WTC11 (cell line): ENCODE measurements around the gene SH3D19. TPM values are rescaled to one million over a fixed set of nuclear protein-coding genes. Genes with fewer than 3 reads are reported as not detected.
"Not testable (repeated sequence)": the region's sequence is repeated elsewhere in the genome, so short reads cannot be mapped to it uniquely, and the experiment has no call there.

ENCODE experiments used
- ATAC-seq: fragments of 200-7000 bp; cut with Tn5 transposase; 2 replicates; pipeline ENCODE4 v1.10.0; 2021; ENCODE audit warnings: mild to moderate bottlenecking, moderate library complexity
- CTCF ChIA-PET: fragments of 300-600 bp; sonication (Branson Sonifier 250); formaldehyde crosslinking; loops from one replicate; lab custom pipeline; 2021; ENCODE audit warnings: antibody characterized with exemption; lab: Charles Lee
- POLR2A ChIA-PET: fragments of 350-600 bp; sonication (Branson Sonifier 250); formaldehyde crosslinking; loops from one replicate; lab custom pipeline; 2021; ENCODE audit warnings: antibody characterized with exemption; lab: Charles Lee
- DNase-seq: peaks from one replicate; pipeline ENCODE4 v3.0.0; 2021; ENCODE audit warnings: low spot score
- H3K27ac Mint-ChIP-seq: 2 replicates; pipeline ENCODE4 v1.8.0; 2021; ENCODE audit warnings: mixed read lengths
- H3K27me3 Mint-ChIP-seq: 2 replicates; pipeline ENCODE4 v1.8.0; 2021; ENCODE audit warnings: low read depth, mild to moderate bottlenecking, moderate library complexity, mixed read lengths
- H3K36me3 Mint-ChIP-seq: 2 replicates; pipeline ENCODE4 v1.8.0; 2021; ENCODE audit warnings: mixed read lengths
- H3K4me1 Mint-ChIP-seq: 2 replicates; pipeline ENCODE4 v1.8.0; 2022; ENCODE audit warnings: mixed read lengths
- H3K4me3 Mint-ChIP-seq: 2 replicates; pipeline ENCODE4 v1.8.0; 2021; ENCODE audit warnings: mild to moderate bottlenecking, moderate library complexity, mixed read lengths
- H3K9me3 Mint-ChIP-seq: 2 replicates; pipeline ENCODE4 v1.8.0; 2021; ENCODE audit warnings: mixed read lengths
- CREB1 ChIP-seq: sonication (generic); formaldehyde crosslinking; IDR thresholded peaks from 2 replicates; pipeline ENCODE4 v1.8.0; 2023; ENCODE audit warnings: mild to moderate bottlenecking, missing genetic modification reagents
- ELF4 ChIP-seq: sonication (generic); formaldehyde crosslinking; IDR thresholded peaks from 2 replicates; pipeline ENCODE4 v1.8.1; 2022; ENCODE audit warnings: low read depth, mild to moderate bottlenecking, moderate library complexity, missing genetic modification reagents
- GRHL2 ChIP-seq: fragments of 250-450 bp; sonication (Bioruptor Pico); IDR thresholded peaks from 2 replicates; pipeline ENCODE4 v1.8.0; 2022; ENCODE audit warnings: mild to moderate bottlenecking, moderate library complexity; ENCODE audit not compliant: insufficient replicate concordance, severe bottlenecking
- MYBL2 ChIP-seq: sonication (generic); formaldehyde crosslinking; IDR thresholded peaks from 2 replicates; pipeline ENCODE4 v1.8.1; 2023; ENCODE audit warnings: mild to moderate bottlenecking, moderate library complexity, missing genetic modification reagents
- NFATC4 ChIP-seq: fragments of 250-450 bp; sonication (Bioruptor Pico); IDR thresholded peaks from 2 replicates; pipeline ENCODE4 v1.9.0; 2021; ENCODE audit warnings: mild to moderate bottlenecking
- NR3C1 ChIP-seq: sonication (generic); formaldehyde crosslinking; conservative IDR thresholded peaks from 2 replicates; pipeline ENCODE4 v1.8.1; 2023; ENCODE audit warnings: low read depth, mild to moderate bottlenecking, missing genetic modification reagents
- PRRX2 ChIP-seq: fragments of 250-450 bp; sonication (Bioruptor Pico); IDR thresholded peaks from 2 replicates; pipeline ENCODE4 v1.8.0; 2021; ENCODE audit warnings: mild to moderate bottlenecking
- RELA ChIP-seq: sonication (generic); formaldehyde crosslinking; IDR thresholded peaks from 2 replicates; pipeline ENCODE4 v1.8.1; 2022; ENCODE audit warnings: missing genetic modification reagents, mild to moderate bottlenecking, borderline replicate concordance
- SMAD4 ChIP-seq: sonication (generic); formaldehyde crosslinking; IDR thresholded peaks from 2 replicates; pipeline ENCODE4 v1.8.0; 2022; ENCODE audit warnings: mild to moderate bottlenecking, missing genetic modification reagents
- TP53 ChIP-seq: sonication (generic); formaldehyde crosslinking; IDR thresholded peaks from 2 replicates; pipeline ENCODE4 v1.8.1; 2023; ENCODE audit warnings: mild to moderate bottlenecking, missing genetic modification reagents
- ZNF671 ChIP-seq: fragments of 250-450 bp; sonication (Bioruptor Pico); IDR thresholded peaks from 2 replicates; pipeline ENCODE4 v1.8.0; 2021; ENCODE audit warnings: mild to moderate bottlenecking
- total RNA-seq: library from RNA; stranded (reverse); gene quantifications from 3 replicates; pipeline ENCODE4 v1.2.3, GENCODE V29; 2021
- TF ChIP-seq, protein P1 (sequence below): sonication (generic); formaldehyde crosslinking; IDR thresholded peaks from 2 replicates; pipeline ENCODE4 v1.8.1; 2023; ENCODE audit warnings: mild to moderate bottlenecking, missing genetic modification reagents
- TF ChIP-seq, protein P2 (sequence below): sonication (generic); formaldehyde crosslinking; IDR thresholded peaks from 2 replicates; pipeline ENCODE4 v1.8.0; 2023; ENCODE audit warnings: mild to moderate bottlenecking, missing genetic modification reagents
- TF ChIP-seq, protein P3 (sequence below): fragments of 250-450 bp; sonication (Bioruptor Pico); conservative IDR thresholded peaks from 2 replicates; pipeline ENCODE4 v1.9.0; 2021; ENCODE audit warnings: mild to moderate bottlenecking
- TF ChIP-seq, protein P4 (sequence below): sonication (generic); formaldehyde crosslinking; IDR thresholded peaks from 2 replicates; pipeline ENCODE4 v1.8.1; 2023; ENCODE audit warnings: mild to moderate bottlenecking, missing genetic modification reagents, moderate library complexity
- TF ChIP-seq, protein P5 (sequence below): sonication (generic); formaldehyde crosslinking; IDR thresholded peaks from 2 replicates; pipeline ENCODE4 v1.8.0; 2022; ENCODE audit warnings: mild to moderate bottlenecking, missing genetic modification reagents
- TF ChIP-seq, protein P6 (sequence below): sonication (generic); formaldehyde crosslinking; conservative IDR thresholded peaks from 2 replicates; pipeline ENCODE4 v1.8.1; 2022; ENCODE audit warnings: mild to moderate bottlenecking, missing genetic modification reagents
- TF ChIP-seq, protein P7 (sequence below): fragments of 250-450 bp; sonication (Bioruptor Pico); IDR thresholded peaks from 2 replicates; pipeline ENCODE4 v1.9.0; 2021; ENCODE audit warnings: mild to moderate bottlenecking

Gene SH3D19
- total RNA-seq, 1 experiment from 2014 or later = 41.6 TPM

DNA sequence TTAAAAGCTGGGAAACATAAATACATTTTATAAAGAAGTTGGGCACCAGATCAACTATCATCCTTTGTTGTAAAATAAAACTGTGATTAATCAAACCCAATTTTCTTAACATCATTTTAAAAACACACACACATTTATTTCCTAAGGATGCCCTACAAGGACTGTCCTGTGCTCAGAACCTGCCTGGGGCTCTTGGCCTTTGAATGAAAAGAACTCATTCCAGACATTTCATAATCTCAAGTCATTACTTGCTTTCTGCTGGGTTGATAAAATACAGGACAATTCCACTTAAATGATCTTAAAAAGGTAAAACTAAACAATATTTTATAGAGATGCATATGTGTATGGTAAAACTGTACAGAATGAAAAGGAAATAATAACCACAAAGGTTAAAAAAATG is 2.8 kb downstream of the SH3D19 start (continued):
- TF ChIP-seq MYBL2 = no peak
- TF ChIP-seq, protein P1, sequence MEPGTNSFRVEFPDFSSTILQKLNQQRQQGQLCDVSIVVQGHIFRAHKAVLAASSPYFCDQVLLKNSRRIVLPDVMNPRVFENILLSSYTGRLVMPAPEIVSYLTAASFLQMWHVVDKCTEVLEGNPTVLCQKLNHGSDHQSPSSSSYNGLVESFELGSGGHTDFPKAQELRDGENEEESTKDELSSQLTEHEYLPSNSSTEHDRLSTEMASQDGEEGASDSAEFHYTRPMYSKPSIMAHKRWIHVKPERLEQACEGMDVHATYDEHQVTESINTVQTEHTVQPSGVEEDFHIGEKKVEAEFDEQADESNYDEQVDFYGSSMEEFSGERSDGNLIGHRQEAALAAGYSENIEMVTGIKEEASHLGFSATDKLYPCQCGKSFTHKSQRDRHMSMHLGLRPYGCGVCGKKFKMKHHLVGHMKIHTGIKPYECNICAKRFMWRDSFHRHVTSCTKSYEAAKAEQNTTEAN (CRISPR knock-in tag) = no peak

DNA sequence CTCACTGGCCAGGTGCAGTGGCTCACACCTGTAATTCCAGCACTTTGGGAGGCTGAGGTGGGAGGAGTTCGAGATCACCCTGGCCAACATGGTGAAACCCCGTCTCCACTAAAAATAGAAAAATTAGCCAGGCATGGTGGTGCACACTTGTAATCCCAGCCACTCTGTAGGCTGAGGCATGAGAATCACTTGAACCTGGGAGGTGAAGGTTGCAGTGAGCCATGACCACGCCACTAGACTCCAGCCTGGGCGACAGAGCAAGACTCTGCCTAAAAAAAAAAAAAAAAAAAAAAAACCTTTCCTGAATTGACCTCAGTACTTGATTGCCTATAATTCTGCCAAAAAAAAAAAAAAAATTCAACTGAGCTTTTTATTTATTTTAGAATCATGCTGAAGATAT is 3.2 kb downstream of the SH3D19 start:
- Mint-ChIP-seq H3K4me1 (peaks cover 44% of the 10 kb centered on the region), H3K27ac (0 out of 2 replicates have a peak overlapping the region, but pooled peaks have one; percentile 72), H3K4me3 (peak overlapping the region; percentile 18; the same call in 1 of the 2 replicates)
- POLR2A ChIA-PET, H3K9me3 Mint-ChIP-seq, H3K27me3 Mint-ChIP-seq, H3K36me3 Mint-ChIP-seq, DNase-seq, ATAC-seq: not testable (repeated sequence)
- CTCF ChIA-PET = interaction anchor here (0.6 kb wide), 1 partner anchor 52 kb away, joined by 3 read pairs; no protein-coding TSS in a partner anchor

DNA sequence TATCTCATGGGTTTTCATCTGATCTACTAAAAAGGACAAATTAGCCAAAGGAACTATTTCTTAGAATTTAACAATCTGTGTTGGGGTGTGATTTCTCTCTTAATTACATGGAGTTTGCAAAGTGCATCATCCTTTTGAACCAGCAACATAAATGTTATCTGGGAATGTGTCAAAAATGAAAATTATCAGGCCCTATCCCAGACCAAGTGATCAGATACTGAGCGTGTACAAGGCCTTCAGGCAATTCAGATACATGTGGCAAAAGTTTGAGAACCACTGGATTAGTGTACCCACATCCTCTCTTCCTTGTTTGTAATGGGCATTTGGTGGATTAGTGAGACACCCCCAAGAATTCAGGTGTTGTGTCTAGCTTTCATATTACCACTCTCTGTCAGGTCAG is 3.8 kb downstream of the SH3D19 start:
- no peak for ATAC-seq
- Mint-ChIP-seq H3K27me3 (no peaks in the 10 kb centered on the region), H3K9me3 (no peaks in the 10 kb centered on the region), H3K4me3 (no peak overlapping the region), H3K4me1 (peaks cover 49% of the 10 kb centered on the region), H3K36me3 (peaks cover 3% of the 10 kb centered on the region), H3K27ac (peak overlapping the region; percentile 72)
- DNase-seq = no peak
- ChIA-PET POLR2A (no interaction called here), CTCF (interaction anchor here (1.3 kb wide), 1 partner anchor 45 kb away, joined by 3 read pairs; the partner anchor contains the start of gene PRSS48)
- no peak for TF ChIP-seq GRHL2 (CRISPR knock-in tag)
- no peak for TF ChIP-seq RELA (CRISPR knock-in tag)
- TF ChIP-seq, protein P2, sequence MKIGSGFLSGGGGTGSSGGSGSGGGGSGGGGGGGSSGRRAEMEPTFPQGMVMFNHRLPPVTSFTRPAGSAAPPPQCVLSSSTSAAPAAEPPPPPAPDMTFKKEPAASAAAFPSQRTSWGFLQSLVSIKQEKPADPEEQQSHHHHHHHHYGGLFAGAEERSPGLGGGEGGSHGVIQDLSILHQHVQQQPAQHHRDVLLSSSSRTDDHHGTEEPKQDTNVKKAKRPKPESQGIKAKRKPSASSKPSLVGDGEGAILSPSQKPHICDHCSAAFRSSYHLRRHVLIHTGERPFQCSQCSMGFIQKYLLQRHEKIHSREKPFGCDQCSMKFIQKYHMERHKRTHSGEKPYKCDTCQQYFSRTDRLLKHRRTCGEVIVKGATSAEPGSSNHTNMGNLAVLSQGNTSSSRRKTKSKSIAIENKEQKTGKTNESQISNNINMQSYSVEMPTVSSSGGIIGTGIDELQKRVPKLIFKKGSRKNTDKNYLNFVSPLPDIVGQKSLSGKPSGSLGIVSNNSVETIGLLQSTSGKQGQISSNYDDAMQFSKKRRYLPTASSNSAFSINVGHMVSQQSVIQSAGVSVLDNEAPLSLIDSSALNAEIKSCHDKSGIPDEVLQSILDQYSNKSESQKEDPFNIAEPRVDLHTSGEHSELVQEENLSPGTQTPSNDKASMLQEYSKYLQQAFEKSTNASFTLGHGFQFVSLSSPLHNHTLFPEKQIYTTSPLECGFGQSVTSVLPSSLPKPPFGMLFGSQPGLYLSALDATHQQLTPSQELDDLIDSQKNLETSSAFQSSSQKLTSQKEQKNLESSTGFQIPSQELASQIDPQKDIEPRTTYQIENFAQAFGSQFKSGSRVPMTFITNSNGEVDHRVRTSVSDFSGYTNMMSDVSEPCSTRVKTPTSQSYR (CRISPR knock-in tag) = no peak
- TF ChIP-seq, protein P3, sequence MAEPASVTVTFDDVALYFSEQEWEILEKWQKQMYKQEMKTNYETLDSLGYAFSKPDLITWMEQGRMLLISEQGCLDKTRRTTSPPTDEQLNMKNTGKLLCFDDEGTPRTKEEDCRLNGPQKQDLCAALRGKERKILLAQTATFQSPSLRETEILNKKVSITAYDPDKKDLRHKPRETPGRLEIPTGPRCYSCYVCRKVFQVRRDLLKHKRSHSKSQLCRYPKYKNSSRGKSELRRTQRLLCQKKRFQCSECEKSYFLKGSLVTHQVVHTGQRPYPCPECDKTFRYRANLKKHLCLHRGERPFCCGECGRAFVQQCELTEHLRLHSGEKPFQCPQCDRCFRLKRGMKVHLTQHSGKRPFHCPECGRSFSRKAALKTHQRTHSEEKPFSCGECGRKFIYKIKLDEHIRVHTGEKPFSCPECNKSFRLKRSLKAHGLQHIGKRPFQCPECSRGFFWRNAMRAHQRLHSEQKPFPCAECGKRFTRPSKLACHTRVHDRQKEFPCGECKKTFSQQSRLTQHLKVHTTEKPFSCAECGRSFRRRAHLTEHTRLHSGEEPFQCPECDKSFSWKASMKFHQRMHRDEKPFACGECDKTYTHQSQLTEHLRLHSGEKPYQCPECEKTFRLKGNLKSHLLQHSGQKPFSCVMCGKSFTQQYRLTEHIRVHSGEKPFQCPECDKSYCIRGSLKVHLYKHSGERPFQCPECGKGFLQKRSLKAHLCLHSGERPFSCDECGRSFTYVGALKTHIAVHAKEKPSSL (CRISPR knock-in tag) = no peak

DNA sequence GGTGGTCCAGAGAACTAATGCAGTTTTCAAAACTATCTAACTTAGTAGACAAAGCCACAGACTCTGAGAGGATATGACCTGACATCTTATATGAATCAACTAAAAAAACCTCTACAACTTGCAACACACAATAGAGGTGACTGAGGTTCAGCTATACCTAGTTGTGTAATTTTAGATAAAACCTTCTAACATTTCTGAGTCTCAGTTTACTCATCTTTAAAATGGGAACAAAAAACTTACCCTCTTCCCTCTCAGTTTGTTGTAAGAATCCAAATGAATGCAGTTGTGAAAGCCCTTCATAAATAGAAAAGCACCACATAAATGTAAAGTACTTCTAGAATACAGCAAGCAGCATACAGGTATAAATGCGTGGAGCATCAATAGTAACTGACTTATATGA is 5.9 kb downstream of the SH3D19 start:
- peaks cover 3% of the 10 kb centered on the region for H3K36me3 Mint-ChIP-seq
- ChIA-PET CTCF (no interaction called here), POLR2A (no interaction called here)
- no peaks in the 10 kb centered on the region for H3K9me3 Mint-ChIP-seq
- no peaks in the 10 kb centered on the region for H3K27me3 Mint-ChIP-seq
- DNase-seq (no peak), ATAC-seq (no peak)
- H3K4me1 Mint-ChIP-seq = peaks cover 57% of the 10 kb centered on the region
- H3K27ac Mint-ChIP-seq = peak overlapping the region; percentile 29; the same call in 1 of the 2 replicates
- no peak overlapping the region for H3K4me3 Mint-ChIP-seq
- TF ChIP-seq ELF4 = no peak
- TF ChIP-seq, protein P4, sequence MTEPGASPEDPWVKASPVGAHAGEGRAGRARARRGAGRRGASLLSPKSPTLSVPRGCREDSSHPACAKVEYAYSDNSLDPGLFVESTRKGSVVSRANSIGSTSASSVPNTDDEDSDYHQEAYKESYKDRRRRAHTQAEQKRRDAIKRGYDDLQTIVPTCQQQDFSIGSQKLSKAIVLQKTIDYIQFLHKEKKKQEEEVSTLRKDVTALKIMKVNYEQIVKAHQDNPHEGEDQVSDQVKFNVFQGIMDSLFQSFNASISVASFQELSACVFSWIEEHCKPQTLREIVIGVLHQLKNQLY (CRISPR knock-in tag) = no peak
- TF ChIP-seq, protein P5, sequence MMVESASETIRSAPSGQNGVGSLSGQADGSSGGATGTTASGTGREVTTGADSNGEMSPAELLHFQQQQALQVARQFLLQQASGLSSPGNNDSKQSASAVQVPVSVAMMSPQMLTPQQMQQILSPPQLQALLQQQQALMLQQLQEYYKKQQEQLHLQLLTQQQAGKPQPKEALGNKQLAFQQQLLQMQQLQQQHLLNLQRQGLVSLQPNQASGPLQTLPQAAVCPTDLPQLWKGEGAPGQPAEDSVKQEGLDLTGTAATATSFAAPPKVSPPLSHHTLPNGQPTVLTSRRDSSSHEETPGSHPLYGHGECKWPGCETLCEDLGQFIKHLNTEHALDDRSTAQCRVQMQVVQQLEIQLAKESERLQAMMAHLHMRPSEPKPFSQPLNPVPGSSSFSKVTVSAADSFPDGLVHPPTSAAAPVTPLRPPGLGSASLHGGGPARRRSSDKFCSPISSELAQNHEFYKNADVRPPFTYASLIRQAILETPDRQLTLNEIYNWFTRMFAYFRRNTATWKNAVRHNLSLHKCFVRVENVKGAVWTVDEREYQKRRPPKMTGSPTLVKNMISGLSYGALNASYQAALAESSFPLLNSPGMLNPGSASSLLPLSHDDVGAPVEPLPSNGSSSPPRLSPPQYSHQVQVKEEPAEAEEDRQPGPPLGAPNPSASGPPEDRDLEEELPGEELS (CRISPR knock-in tag) = no peak
- TF ChIP-seq ZNF671 (CRISPR knock-in tag) = no peak
- TF ChIP-seq CREB1 = no peak
- TF ChIP-seq TP53 (CRISPR knock-in tag) = no peak
- TF ChIP-seq, protein P3 (CRISPR knock-in tag) = no peak
- TF ChIP-seq, protein P6, sequence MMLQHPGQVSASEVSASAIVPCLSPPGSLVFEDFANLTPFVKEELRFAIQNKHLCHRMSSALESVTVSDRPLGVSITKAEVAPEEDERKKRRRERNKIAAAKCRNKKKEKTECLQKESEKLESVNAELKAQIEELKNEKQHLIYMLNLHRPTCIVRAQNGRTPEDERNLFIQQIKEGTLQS (CRISPR knock-in tag) = no peak
- no peak for TF ChIP-seq PRRX2 (CRISPR knock-in tag)
- no peak for TF ChIP-seq MYBL2
- TF ChIP-seq NR3C1 (CRISPR knock-in tag) = no peak
- TF ChIP-seq, protein P7, sequence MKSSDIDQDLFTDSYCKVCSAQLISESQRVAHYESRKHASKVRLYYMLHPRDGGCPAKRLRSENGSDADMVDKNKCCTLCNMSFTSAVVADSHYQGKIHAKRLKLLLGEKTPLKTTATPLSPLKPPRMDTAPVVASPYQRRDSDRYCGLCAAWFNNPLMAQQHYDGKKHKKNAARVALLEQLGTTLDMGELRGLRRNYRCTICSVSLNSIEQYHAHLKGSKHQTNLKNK (CRISPR knock-in tag) = no peak
- no peak for TF ChIP-seq SMAD4
- no peak for TF ChIP-seq NFATC4
